Measurements from ENCODE around the gene NAA16.
"Not testable (repeated sequence)": the region's sequence is repeated elsewhere in the genome, so short reads cannot be mapped to it uniquely, and the experiment has no call there.

Gene NAA16

DNA sequence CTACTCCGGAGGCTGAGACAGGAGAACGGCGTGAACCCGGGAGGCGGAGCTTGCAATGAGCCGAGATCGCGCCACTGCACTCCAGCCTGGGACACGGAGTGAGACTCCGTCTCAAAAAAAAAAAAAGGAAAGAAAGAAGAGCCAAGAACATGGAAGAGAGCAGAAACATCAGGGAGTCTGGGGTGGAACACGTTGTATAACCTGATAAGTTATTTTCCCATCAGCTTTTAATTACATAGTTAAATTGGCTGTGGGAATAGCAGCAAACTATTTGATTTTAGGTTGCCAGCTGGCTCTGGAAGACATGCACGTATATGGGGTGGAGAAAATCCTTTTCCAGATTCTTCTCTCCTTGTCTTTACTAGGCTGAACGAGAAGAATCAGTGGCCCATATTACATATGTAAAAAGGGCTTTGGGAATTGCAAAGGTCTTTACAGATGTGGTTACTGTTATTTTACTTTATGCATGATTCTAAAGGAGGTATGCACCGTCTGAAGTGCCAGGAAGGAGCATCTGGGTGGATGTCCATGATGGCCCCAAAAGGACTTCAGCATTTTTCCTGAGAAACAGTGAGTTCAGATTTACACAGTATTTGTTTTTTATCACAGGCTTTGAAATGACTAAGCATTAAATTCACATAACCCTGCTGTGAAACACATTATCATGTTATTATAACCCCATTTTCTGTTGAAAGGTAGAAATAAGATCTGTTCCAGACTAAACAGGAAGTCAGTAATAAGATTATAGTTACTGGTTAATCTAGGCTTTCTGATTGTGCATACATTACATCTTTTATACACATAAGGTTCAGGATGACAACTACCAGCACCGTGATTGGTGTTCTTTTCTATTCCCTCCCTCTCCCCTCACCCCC lies 4.6 kb upstream of the NAA16 start:
- no peak for DNase-seq

DNA sequence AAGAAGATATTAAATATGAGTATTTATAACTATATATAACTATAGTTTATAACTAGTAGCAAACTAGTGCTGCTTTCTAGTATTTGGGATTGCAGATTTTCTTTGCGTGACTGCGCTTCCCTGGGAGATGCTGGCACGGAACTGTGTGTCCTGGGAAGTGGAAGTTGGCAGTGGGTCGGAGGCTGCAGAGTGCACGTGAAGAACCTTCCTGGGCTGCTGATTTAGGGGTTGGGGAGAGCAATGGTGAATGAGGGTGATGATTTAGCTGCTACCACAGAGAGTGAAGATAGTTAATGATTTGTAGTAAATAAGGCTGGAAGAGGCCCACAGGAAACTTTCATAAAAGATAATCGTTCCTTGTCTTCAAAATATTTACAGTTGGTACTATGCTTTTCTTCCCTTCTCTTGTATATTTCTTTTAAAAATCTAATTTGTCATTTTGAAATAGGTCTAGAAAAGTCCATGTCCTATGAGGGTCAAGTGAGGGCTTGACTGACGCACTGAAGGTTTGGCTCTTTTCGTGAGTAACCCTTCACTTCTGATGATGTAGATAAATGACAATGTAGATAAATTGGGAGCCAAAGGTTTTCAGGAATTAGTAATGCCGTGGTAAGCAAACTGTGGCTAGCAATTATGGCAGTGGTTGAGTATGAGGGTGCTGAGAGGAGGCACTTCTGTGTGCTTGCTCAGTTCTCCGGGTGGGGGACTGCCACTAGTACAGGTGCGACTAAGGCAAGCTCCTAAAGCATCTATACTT lies 3.0 kb upstream of the NAA16 start:
- no peak for DNase-seq

DNA sequence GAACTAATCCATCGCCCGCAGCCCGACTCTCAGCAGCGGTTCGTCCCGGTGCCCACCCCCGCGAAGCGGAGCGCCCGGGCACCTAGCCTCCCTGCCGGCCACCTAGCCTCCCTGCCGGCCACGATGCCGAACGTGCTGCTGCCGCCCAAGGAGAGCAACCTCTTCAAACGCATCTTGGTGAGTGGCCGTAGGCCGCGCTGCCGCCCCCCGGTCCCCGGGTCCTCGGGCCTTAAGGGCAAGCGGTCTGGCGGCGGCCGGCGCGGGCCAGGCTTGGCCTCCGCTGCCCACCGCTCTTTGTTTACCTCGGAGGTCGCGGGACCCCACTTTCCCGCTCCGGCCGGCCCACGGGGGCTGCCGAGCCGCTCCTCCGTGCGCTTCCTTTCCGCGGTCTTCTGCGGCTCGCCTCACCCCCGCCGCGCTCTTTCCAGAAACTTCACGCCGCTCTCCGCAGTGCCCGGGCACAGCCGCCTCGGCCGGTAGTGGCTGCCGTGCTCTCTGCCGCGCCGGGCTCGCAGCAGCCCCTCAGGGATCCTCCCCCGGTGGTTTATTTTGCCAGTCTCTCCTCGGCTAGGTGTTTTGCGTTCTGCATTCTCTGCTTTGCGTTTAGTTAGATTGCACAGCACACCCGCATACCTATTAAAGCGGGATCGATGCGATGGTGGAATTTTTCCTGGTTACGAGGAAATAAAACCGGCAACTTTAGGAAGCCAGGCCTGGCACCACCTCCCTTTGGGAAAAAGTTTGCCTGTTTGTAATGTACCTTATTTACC lies 524 bp downstream of the NAA16 start:
- DNase-seq, result peak; percentile 41

DNA sequence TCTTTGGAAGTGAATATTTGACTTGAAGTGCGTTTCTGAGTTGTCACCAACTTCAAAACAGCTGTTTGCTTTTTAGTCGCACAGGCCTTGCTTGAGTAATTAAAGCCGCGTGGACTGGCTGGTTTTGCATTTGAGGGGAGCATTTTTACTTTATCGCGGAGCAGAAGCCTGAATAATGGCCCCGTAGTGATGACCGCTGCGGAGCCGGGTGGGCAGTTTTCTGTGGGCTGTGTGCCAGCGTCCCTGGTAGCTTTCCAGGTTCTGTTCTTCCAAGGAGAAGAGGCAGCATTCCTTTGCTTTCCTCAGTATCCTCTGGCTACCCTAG lies 1.1 kb downstream of the NAA16 start:
- DNase-seq, result no peak

DNA sequence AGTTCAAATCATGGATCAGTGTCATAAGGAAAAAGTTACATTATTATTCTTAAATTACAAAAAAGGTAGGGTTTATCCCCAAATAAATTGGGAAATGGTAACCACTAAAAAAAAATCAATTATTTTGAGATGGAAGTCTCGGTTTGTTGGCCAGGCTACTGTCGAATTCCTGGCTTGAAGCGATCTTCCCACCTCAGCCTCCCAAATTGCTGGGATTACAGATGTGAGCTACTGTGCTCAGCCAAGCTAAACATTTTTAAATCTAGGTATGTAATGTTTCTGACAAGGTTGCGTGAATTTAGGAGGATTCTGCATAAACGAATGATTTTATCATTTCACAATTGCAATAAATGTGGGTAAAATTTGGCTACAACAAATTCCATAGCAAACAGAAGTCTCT lies 2.0 kb downstream of the NAA16 start:
- DNase-seq, result no peak

DNA sequence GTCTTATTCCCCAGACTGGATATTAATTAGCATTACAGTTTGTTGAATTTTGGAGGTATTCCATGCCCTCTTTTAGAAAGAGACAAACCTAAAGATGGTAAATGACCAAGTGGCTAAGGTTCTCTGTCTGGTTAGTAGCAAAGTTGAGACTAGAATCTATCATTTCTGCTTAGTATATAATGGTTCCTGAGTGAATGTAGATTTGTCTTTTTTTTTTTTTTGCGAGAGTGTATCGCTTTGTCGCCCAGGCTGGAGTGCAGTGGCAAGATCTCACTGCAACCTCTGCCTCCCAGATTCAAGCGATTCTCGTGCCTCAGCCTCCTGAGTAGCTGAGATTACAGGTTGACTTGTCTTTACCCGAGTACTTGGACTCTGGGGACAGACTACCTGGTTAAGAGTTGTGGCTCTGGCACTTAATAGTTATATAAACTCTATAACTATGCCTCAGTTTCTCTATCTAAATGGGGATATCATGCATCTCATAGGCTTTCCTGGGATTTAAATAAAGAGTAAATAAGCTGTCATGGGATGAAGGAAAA lies 2.7 kb downstream of the NAA16 start:
- DNase-seq, result no peak

DNA sequence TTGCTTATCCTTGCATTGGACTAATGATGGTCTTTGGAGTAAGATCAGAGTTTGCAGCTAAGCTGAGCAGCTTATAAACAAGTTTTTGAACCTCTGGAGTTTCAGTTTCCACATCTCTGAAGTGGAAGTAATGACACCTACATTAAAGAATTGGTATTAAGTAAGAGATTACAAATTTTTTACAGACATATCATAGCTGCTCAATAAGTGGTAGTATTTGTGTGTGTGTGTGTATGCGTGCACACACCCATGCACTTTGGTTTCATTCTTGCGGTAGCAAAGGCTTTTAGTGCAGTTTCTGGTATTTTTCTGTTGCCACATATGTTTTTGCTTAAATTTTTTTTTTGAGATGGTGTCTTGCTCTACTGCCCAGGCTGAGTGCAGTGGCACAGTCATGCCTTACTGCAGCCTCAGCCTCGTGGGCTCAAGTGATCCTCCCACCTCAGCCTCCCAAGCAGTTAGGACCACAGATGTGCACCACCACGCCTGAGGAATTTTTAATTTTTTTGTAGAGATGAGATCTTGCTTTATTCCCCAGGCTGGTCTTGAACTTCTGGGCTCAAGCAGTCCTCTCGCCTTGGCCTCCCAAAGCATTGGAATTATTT lies 4.5 kb downstream of the NAA16 start:
- DNase-seq, result no peak

DNA sequence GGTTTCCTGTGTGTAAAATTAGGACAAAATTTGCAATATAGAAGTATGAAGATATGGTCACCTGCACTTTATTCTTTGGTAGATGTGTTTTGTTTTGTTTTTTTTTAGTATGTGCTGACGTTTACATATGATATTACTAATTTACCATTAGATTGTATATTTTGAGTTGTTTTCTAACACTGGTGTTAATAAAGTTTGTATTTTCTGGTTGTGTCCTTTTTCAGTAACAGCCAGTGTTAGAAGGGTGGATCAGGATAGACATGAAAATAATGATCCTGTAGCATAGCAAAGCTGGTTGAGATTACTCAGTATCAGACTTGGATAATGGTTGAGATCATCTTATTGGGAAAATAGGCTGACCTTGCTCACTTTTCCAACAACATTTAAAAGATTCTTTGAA lies 6.2 kb downstream of the NAA16 start:
- no peak for DNase-seq

DNA sequence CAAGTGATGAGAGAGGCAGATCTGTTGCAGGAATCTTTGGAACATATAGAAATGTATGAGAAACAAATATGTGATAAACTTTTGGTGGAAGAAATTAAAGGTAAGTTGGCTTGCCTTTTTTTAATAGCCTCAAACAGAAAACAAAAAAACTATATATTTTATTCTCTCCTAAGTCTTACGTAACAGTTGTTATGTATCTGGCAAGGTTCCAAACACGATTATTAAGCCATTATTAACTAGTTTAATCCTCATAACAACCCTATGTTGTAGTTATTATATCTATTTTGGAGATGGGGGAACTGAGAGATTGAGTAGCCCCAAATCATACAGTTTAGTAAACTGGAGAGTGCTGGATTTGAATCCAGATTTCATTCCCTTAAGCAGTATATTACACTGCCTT lies 14.7 kb downstream of the NAA16 start:
- DNase-seq, result no peak

DNA sequence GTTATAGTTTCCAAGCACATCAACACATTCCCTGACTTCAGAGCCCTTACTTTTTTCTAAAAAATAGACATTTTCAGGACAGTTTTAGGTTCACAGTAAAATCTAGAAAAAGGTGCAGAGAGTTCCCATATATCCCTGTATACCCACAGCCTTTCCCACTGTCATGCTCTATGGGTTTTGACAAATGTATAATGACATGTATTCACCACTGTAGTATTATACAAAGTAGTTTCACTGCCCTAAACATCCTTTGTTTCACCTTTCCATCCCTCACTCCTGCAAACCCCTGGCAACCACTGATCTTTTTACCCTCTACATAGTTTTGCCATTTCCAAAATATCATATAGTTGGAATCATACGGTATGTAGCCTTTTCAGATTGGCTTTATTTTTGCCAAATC lies 15.6 kb downstream of the NAA16 start:
- no peak for DNase-seq

DNA sequence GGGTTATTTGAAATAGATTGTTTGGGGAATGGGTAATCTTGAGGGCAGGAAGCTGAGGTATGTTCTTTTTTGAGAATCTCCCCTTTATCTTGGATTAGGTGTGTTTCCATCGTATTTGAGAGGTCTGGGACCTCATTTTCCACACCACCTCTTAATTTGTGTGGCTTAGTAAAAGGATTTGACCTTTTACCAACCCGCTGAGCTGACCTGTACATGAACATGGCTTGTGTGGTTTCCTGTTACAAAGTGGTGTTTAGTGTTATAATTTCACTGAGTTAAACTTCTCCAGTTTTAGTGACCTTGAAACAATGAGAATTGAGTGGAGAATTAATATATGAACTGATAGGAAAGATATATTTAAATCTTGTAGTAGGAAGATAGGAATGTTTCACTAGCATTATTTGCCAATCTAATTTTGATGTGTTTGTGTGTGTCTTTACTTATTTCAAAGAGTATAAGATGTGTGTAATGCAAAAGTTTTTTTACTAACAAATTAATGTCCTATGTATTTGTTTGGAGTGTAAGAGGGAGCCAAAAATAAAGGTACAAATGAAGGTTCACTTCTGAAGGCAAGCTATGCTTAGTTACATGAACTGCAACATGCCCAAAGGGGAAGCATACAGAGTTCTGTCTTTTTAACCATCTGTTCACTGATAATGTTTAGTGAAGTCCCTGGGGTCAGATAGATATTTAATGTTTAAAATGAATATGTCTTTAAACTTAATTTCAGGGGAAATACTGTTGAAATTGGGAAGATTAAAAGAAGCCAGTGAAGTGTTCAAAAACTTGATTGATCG lies 17.1 kb downstream of the NAA16 start:
- DNase-seq, result no peak

DNA sequence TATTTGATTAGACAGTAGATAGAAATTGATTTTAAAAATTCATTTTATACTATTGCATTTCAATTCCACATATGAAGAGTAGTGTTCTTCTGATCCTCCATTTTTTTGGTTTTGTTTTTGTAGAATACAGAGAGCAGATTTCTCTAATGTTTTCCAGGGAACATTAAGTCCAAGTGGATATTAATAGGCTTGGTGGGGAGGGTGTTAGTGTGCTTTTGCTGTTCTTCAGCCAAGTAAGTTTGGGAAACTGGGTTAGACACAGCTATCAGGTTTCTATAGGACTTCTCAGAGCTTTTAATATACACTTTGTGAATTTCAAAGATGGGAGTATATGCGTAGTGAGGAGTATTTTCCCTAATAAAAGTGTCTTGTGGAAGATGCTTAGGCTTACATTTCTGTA lies 21.8 kb downstream of the NAA16 start:
- DNase-seq, result no peak

DNA sequence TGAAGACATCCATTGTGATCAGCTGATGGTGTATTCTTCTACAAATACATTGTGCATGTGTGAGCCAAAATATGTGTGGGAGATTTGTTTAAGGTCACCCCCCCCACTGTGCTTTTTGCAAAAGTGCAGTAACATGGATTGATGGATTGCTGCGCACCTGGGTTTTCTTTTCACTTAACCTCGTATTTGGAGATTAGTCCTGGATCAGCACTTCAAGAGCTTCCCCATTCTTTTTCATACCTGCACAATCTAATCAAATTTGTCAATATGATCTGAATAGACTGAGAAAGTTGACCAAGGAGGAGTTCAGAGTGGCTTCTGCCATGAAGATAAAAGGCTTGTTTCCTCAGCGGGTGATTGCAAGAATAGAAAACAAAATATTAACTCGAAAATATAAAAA lies 23.7 kb downstream of the NAA16 start:
- DNase-seq, result no peak

DNA sequence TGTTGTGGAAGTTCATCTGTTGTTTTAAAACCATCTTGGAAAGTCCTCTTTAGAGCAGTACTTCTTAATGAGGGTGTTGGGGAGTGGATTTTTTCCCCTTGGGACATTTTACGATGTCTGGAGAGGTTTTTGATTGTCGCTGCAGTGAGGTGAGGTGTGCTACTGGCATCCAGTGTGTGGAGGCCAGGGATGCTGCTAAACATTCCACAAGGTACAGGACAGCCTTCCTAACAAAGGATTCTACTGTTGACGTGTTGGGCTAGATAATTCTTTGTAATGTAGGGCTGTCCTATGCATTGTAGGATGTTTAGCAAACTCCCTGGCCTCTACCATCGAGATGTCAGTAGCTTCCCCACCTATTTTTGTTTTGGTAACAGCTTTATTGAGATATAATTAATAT lies 33.3 kb downstream of the NAA16 start:
- no peak for DNase-seq

DNA sequence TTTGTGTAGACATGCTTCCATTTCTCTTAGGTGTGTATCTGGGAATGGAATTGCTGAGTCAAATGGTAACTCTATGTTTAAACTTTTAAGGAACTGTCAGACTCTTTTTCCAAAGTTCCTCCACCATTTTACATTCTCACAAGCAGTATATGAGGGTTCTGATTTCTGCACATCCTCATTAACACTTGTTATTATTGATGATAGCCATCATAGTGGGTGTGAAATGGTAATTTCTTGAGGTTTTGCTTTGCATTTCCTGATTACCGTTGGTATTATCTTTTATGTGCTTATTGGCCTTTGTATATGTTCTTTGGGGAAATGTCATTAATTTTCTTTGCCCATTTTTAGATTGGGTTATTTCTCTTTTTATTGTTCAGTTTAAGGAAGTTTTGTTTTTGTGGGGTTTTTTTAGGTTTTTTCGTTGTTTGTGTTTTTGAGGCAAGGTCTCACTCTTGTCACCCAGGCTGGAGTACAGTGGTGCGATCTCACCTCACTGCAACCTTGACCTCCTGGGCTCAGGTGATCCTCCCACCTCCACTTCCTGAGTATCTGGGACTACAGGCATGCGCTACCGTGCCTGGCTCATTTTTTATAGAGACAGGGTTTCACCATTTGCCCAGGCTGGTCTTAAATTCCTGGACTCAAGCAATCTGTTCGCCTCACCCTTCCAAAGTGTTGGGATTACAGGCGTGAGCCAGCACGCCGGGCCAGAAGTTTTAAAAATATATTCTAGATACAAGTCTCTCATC lies 34.3 kb downstream of the NAA16 start:
- DNase-seq, result no peak

DNA sequence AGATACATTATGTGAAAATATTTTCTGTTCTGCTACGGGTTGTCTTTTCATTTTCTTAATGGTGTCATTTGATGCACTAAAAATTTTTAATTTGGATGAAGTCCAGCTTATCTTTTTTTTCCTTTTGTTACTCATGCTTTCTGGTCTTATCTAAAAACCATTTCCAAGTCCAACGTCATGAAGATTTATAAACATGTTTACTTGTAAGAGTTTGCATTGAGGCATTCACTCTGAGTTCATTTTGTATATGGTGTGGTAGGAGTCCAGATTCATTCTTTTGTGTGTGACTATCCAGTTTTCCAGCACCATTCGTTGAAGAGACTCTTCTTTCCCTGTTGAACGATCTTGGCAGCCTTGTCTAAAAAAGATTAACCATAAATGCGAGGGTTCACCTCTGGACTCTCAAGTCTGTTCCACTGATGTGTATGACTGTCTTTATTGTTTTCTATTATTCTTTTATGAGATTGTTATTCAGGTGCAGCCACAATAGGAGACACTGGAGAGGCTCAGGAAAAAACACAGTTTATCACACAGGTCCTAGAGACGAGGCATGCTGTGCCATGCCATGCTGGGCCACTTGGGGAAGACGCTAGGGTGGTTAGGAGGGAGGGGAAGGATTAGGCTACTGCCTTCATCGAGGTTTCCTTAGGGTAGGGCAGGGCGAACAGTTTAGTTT lies 35.0 kb downstream of the NAA16 start:
- DNase-seq, result no peak

DNA sequence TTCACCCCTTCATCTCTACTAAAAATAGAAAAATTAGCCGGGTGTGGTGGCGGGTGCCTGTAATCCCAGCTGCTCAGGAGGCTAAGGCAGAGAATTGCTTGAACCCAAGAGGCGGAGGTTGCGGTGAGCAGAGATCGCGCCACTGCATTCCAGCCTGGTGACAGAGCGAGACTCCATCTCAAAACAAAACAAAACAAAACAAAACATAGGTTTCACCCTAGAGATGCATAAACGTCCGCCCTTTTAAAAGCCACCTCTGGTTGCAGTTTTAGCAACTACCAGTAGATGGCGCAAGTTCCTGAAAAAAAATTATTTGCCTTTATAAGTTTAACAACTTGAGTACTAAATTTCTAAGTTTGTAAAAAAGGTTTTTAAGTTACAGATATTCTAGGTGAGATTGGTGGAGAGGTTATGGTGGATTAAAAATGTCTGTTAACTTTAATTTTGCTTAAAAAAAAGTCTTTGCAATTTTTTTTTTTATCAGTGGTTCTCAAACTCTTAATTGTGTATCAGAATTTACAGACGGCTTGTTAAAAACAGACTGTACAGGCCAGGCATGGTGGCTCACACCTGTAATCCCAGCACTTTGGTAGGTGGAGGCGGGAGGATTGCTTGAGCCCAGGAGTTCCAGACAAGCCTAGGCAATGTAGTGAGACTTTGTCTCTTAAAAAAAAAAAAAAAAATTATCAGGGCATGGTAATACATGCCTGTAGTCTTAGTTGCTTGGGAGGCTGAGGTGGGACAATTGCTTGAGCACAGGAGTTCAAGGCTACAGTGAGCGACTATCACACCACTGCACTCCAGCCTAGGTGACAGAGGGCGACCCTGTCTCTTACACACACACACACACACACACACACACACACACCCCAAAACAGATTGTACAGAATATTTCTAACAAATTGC lies 42.1 kb downstream of the NAA16 start:
- DNase-seq, result peak; percentile 15

DNA sequence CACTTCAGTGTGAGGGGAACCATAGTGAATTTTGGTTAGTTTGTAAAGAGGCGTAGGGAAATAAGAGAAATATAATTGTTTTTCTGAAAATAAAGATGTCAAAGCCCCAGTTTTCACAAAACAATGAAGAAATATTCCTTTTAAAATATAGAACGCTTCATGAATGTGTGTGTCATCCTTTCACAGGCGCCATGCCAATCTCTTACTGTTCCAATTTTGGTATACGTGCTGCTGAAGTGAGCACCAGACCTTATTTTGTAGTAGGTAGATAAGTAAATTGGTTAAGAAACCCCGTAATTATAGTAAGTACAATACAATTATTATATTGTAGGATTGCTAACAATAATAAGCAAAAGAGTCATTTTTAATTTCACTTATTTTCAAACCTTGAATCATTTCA lies 43.3 kb downstream of the NAA16 start:
- DNase-seq, result no peak

DNA sequence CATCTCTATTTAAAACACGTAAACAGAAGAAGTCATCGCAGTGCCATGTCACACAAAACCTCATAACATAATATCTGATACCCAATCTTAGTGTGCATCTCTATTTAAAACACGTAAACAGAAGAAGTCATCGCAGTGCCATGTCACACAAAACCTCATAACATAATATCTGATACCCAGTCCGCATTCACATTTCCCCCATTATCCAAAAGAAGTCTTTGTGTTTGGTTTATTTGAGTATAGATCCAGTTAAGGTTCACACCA lies 45.2 kb downstream of the NAA16 start:
- not testable (repeated sequence) for DNase-seq

DNA sequence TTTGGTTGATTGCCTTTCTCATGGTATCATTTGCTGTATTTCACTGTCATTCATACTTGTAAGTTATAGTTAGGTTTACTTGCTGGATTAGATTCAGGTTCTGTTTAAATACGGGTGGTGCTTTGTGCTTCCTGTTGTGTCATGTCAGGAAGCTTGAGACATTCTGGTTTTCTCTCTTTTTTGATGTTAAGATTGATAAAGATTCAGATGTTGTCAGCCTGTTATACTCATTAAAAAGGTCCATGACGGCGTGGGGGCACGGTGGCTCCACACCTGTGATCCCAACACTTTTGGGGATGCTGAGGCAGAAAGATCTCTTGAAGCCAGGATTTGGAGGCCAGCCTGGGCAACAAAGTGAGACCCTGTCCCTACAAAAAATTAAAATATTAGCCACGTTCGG lies 45.7 kb downstream of the NAA16 start:
- DNase-seq, result no peak

All from activated gamma-delta T cell (primary cell).